Caki2 (cell line): ENCODE data around the gene TMEFF1. TPM values are rescaled to one million over a fixed set of nuclear protein-coding genes. Genes with fewer than 3 reads are reported as not detected.
"Not testable (repeated sequence)": the region's sequence is repeated elsewhere in the genome, so short reads cannot be mapped to it uniquely, and the experiment has no call there.

Experiments
- DNase-seq: peaks from one replicate; pipeline ENCODE4 v3.0.0-alpha.2; 2015; ENCODE audit warnings: low read depth
- in situ Hi-C: cut with HindIII; loops from 2 replicates; pipeline ENCODE4 v1.10.0; 2016; ENCODE audit warnings: low sequenced_read_pairs, low pct_unique_long_range_greater_than_20kb, mixed read lengths
- total RNA-seq: library from RNA; depleted of rRNA; stranded (reverse); fragments of >200 nt; shearing (Covaris generic); gene quantifications from 2 replicates; pipeline ENCODE4 v1.2.3, GENCODE V29; 2014; ENCODE audit warnings: low replicate concordance; rRNA removed

Gene TMEFF1, protein sequence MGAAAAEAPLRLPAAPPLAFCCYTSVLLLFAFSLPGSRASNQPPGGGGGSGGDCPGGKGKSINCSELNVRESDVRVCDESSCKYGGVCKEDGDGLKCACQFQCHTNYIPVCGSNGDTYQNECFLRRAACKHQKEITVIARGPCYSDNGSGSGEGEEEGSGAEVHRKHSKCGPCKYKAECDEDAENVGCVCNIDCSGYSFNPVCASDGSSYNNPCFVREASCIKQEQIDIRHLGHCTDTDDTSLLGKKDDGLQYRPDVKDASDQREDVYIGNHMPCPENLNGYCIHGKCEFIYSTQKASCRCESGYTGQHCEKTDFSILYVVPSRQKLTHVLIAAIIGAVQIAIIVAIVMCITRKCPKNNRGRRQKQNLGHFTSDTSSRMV
- total RNA-seq, result 3.1 and 27.3 TPM in 2 replicates

DNA sequence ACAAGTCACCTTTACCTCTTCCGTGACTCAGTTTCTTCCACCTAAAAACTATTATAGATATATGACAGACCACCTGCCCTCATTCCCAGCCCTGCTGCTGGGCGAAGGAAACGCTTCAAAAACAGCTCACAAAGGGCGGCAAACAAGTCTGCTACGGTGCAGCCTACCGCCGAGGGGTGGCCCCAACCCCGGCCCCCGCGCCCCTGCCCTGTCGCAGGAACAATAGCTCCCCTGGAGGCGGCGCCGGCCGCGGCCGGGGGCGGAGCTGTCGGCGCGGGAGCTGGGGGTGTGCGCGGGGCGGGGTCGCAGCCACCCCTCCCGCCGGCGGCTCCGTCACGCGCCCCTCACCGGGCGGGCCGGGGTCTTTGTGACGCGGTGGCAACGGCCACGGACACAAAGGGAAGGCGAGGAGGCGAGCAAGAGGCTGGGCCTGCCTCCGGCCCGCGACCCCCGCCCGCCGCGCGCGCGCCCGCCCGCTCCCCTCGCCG is at the start of gene TMEFF1:
Gene TMEFF1, plus strand, starts transcription at position 362 of the 488 bp plus-strand sequence. CDS start 396 bp downstream, outside the sequence.
- DNase-seq, result peak; percentile 33
- in situ Hi-C loops, result no loop called here

DNA sequence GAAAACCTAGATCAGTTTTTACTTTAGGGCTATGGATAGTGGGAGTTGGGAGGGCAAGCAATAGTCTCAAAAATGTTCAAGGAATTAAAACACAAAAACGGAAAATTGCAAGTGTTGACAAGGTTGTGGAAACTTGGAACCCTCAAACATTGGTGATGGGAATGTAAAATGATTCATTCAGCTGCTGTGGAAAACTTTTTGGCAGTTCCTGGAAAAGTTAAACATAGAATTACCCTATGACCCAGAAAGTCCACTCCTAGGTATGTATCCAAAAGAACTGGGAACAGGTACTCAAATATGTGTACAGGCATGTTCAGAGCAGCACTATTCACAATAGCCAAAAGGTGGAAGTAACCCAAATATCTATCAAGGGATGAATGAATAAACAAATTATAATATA is 47.2 kb upstream of the TMEFF1 start:
- in situ Hi-C loops, result no loop called here
- DNase-seq, result no peak

DNA sequence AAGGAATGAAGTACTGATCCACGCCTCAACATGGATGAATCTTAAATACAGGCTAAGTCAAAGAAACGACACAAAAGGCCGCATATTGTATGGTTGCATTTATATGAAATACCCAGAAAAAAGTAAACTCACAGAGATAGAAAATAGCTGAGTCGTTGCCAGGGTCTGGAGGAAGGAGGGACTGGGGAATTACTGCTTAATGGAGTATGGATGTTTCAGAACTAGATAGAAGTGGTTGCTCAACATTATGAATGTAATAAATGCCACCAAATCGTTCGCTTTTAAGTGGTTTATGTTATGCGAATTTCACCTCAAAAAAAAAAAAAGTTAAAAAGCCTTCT is 46.8 kb upstream of the TMEFF1 start:
- in situ Hi-C loops, result no loop called here
- DNase-seq, result no peak

DNA sequence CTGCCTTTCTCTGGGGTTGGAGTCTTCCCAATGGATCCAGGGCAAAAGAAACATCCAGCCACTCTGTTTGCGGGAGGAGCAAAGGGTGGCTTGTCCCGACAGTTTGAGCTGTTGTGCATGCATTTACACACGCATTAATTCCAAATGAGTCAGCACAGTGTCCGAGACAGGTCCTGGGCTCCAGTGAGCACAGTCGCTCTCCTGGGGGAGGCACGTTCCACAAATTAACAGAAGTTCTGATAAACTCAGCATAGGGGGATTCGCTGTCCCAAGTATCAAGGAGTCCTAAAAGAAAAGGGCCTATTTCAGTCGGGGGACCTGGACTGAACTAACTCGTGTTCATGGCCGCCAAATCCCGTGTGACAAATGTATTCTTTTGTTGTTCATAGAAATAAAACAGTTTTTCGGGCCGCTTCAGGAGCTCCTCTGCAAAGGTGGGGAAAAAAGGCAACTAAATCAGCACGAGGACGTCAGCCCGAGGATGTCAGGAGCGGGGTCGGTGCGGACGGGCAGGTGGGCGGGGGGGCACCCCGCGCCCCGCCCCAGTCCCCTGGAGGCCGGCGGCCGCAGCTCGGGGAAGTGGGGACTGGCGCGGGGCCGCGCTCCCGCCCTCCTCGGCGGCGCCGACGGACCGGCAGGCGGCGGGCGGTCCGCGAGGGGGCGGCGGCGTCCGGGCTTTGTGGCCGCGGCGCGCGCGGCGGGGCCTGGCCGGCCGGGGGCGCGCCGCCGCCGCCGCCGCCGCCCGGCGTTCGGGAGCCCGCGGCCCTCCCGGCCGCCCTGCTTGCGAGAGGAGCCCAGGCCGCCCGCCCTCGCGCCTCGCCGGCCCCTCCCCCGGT is 46.2 kb upstream of the TMEFF1 start, which contains the start of gene MSANTD3:
Gene MSANTD3, plus strand, starts transcription at position 614 of the 836 bp plus-strand sequence. CDS start 14,796 bp downstream, outside the sequence.
- in situ Hi-C loops, result no loop called here
- DNase-seq, result peak; percentile 80

DNA sequence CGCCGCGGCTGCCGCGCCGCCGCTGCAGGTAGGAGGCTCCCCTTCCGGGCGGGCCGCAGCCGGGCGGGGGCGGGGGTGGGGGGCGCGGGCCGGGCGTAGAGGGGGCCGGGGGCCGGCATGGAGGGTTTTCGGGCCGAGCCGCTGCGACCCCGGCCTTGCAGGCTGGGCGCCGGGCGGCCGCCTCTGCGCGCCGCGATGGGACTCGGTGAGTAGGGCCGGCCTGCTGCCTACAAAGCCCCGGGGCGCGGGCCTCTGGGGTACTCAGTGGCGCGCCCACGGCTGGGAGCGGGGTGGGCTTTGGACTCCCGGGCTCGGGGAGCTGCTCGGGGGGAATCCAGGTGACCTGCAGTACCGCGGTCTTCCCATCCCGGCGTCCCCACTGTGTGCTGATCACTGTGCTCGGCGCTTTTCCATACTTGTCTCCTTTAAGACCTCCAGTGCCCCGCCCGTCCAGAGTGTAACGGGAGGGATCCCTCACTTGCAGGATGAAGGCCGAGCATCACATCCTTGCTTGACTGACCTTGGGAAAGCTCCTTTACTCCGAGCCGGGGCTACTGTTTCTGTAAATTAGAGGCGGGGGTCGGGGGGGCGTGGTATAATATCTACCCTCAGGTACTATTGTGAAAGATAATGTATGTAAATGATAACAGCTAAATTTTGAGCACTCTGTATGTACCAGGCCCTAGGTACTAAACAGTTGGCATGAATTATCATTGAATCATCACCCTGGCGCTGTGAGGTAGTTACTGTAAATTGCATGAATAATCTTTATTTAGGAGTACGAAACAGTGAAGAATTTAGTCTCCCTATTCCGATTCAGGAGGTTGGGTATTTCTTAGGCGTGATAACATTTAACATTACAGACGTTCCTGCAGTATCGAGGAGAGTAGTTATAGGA is 45.3 kb upstream of the TMEFF1 start:
- peak; percentile 70 for DNase-seq
- in situ Hi-C loops, result no loop called here

DNA sequence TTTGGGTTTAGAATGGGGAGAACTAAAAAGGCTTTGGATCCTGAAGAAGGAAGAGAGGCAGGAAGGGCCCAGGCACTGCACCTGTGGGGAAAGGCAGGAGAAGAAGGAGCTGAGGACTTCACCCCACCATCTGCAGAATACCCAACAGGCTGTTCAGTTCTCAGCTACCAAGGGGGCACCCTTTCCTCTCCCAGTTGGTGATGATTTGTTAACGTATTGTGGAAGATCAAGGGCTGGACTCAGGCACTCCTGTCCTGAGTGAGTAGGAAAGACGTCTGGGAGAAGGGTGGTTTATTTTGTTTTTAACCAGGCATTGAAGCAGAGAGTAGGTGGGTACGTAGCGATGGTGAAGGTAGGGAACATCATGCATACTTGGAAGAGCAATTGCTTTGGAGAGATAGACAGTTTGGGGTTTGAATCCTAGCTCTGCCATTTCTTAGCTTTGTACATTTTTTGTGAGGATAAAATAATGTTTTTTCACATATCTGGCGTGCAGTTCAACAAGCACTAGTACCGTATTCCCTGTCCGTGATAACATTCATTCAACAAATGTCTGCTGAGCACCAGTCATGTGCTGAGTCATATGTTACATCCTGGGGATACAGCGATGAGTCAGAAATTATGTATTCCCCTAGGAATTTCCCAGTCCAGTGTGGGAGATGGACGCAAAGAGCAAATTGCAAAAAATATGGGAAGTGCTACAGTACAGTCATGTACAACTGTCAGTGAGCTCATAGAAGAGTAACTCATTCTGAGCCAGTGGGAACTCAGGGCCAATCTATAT is 43.9 kb upstream of the TMEFF1 start:
- peak; percentile 94 for DNase-seq
- in situ Hi-C loops, result no loop called here

DNA sequence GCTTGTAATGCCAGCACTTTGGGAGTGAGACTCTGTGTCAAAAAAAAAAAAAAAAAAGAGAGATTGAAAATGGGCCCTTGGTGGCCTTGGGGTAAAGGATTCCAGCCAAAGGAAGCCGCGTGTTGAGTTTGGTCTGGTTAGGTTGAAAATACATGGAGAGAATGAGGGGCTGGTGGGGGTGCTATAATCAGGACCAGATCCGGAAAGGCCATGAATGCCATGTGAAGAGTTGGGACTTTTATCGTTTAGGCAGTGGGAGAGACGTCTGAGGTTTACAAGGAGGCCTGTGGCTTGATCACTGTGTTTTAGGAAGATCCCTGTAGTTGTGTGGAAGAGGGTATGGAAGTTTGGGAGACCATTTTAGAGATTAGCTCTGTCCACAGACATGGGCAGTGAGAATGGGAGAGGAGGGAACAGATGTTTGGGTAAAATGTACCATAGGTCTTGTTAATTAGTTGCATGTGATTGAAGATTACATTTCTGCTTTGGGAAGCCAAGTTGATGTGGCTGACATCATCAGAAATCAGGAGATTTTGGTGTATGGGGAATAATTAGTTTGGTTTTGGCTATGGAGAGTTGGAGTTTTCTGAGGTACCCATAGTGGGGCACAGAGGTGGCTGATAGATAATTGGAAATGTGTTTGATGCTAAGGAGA is 42.5 kb upstream of the TMEFF1 start:
- in situ Hi-C loops, result no loop called here
- no peak for DNase-seq

DNA sequence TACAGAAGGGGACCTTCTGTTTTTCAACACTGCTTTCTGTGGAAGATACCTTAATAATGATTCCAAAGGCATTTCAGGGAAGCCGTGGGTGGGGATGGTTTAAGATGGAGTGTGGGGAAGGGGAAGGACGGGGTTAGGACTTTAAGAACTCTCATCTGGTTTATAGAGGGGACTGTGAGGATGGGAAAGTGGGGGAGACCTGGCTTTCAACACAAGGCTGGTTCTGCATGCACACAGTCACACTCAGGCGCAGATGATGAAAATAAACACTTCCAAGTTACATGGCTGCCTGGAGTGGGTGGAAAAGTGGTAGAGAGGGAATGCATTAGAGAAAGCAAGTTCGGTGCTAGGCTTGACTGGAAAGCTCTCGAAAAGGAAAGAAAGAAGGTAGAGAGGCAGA is 41.1 kb upstream of the TMEFF1 start:
- in situ Hi-C loops, result no loop called here
- DNase-seq, result no peak

DNA sequence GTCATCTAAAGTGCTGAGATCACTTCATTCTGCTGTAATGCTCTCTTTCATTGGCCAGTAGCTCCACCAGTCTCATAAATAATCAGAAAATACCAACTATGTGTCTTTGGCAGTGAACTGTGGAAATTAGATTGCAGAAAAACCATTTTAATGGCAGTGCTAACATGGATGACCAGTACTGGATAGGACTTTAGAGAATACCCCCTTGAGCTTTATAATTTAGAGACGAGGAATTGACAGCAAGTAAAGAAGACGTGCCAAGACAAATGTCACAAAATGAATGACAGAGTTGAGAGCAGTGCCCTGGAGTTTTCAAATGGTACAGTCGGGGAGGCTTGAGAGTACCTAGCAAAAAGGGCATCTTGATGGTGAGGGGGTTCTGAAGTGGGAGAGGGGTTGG is 40.2 kb upstream of the TMEFF1 start:
- in situ Hi-C loops, result no loop called here
- no peak for DNase-seq

DNA sequence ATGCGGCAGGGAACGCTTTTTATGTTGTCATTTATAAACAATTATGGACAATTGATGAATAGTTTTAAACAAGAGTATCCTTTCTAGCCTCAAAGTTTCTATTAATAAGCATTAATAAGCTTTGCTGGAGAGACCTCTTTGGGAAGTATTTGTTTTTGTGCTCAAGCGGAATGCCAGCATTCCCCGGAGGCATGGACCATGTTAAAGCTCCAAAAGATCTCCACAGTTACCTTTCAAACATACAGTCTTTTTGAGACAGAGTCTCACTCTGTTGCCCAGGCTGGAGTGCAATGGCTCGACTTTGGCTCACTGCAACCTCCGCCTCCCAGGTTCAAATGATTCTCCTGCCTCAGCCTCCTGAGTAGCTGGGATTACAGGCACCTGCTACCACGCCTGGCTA is 36.4 kb upstream of the TMEFF1 start:
- in situ Hi-C loops, result no loop called here
- DNase-seq, result no peak

DNA sequence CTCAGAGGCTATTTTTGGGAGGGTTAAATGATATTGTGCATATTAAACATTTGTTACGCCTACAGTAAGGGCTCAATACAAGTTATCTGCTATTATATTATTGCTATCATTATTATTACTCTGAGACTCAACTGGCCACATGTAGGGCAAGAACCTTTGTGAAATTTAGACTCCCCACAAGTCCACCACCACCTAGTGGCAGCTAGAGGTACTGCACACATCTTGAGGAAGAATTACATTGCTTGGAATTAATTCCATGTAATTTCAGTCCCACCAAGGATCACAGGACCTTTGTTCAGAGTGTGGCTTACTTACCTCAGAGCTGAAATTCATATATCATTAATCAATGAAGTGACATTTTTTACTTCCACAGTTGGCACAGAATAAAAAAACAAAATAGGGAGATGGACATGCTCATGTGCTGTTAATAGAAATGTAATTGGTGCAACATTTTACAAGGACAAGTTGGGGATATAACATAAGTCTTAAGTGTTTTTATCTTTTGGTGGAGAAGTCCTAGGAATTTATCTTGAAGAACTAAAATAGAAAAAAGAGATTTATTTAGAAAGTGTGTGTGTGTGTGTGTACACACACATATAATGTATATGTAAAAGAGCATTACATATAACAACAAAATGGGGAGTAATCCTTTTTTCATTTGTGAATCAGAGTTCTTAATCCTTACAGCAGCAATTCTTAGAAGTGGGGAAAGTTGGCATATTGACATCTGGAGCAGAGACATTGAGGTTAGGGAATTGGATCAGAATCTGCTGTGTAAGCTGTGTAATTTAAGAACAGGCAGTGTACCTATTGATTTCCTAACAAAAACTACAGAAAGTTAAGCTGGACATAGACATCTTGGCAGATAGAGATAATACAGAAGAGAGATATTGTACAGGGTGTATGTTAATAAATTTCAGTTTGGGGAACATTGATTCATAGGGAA is 34.8 kb upstream of the TMEFF1 start:
- peak; percentile 56 for DNase-seq
- in situ Hi-C loops, result no loop called here

DNA sequence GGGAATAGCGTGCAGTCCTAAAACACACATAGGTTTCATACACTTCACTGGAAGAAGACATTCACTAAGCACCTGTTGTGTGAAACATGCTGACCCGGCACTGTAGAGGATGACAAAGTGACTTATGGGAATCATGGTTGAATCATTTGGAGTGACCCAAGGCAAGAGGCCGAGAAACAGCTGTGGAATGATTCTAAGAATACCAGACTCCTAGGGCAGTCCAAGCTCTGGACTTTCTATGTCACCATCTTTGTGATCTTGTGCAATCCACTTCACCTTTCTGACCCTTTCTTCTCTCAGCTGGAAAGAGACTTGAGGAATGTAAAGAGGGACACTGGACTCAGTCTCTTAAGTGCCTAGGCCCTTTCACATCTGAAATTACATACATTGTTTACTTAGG is 32.9 kb upstream of the TMEFF1 start:
- DNase-seq, result peak; percentile 22

DNA sequence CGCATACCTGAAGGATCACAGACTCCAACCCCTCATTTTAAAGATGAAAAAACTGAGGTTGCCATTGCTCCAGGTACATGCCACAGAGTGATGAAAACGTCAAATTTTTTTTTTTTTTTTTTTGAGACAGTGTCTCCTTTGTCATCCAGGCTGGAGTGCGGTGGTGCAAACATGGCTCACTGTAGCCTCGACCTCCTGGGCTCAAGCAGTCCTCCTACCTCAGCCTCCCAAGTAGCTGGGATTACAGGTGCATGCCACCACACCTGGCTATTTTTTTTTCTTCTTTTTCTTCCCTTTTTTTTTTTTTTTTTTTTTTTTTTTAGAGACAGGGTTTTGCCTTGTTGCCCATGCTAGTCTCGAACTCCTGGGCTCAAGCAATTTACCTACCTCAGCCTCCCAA is 32.5 kb upstream of the TMEFF1 start:
- DNase-seq, in situ Hi-C loops: not testable (repeated sequence)

More for the DNA sequence above, 32.9 kb upstream of the TMEFF1 start:
- in situ Hi-C loops, result no loop called here

DNA sequence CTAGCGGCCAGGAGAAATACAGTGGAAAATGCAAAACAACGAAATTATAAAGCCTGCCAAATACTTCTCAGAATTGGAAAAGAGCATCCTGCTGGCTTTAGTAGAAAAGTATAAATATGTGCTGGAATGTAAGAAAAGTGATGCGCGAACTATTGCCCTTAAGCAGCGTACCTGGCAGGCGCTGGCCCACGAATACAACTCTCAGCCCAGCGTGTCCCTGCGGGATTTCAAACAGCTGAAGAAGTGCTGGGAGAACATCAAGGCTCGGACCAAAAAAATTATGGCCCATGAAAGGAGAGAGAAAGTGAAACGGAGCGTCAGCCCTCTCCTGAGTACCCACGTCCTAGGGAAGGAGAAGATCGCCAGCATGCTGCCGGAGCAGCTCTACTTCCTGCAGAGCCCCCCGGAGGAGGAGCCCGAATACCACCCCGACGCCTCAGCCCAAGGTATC is 31.0 kb upstream of the TMEFF1 start:
- no peak for DNase-seq
- in situ Hi-C loops, result no loop called here

DNA sequence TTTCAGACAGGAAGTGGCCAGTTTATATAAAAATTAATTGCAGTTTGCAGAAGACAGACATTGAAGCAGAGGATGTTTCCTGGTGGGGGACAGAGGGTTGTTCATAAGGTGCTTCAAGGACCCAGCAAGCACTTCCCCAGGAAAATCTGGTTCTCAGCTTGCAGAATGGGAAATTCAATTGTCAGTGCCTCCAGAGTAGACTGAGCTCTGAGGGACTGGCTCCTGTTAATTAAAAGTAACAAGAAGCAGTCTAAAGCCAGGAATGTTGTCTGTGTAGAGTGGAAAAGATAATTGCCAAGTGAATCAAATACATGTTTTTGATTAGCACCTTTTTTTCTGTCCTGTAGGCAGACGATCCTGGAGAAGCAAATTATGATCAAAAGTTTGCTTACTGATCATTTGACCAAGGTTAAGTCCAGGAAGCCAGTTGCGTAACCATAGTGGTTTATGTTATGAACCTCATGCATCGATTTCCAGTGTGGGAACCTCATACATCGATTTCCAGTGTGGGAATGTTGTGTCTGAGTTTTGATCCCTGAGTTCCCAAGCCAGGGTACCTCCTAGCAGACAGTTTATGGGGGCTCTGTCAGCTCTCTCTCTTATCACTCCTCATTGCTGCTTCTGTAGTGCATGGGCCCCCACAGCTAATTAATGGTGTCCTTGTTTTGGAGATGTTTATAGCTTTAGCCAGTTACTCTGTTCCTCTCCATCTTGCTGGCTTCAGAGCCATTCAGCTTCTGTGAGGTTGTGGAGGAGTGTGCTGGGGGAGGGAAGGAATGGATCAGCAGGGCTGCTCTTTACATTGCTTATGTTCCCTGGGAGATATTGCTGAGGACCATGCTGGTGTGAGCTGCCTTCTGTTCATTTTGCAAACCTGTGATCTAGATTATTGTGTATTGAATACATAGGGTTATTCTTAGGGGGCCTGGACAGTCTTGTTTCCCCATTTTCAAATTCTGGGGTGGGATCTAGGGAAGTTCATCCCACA is 28.9 kb upstream of the TMEFF1 start:
- DNase-seq, result no peak
- in situ Hi-C loops, result no loop called here
